Ovary (tissue), 9 donors: ENCODE measurements around the gene TOPAZ1. TPM values are rescaled to one million over a fixed set of nuclear protein-coding genes. Genes with fewer than 3 reads are reported as not detected.

ENCODE experiments used
- DNase-seq, 5 donors: peaks; one replicate each; pipeline ENCODE4 v3.0.0-alpha.2; 2019 to 2020
- H3K27ac ChIP-seq, 2 donors: fragments of 200-600 bp; one replicate each; pipeline versions ENCODE4 v1.5.1 to v1.8.0; 2019 to 2022
- H3K27me3 ChIP-seq: fragments of 200-600 bp; one replicate; pipeline ENCODE4 v1.8.0; 2022
- H3K36me3 ChIP-seq: fragments of 200-600 bp; sonication (generic); one replicate; pipeline ENCODE4 v1.5.1; 2019
- H3K4me1 ChIP-seq: one replicate; pipeline ENCODE4 v1.8.1; 2013; ENCODE audit warnings: mild to moderate bottlenecking, moderate library complexity; ENCODE audit not compliant: insufficient read depth
- H3K4me3 ChIP-seq: fragments of 200-600 bp; sonication (generic); one replicate; pipeline ENCODE4 v1.5.1; 2017
- H3K9me3 ChIP-seq, 2 donors: fragments of 200-600 bp in 1 of 2; sonication (generic) in 1 of 2; one replicate each; pipeline versions ENCODE4 v1.5.1 to v1.8.1; 2013 to 2019; ENCODE audit warnings: mild to moderate bottlenecking in 1 of 2, moderate library complexity in 1 of 2
- CTCF ChIP-seq, 3 donors: fragments of 450-650 bp in 2 of 3; fragments of 200-600 bp in 1 of 3; IDR thresholded peaks; one replicate each; pipeline versions ENCODE4 v1.5.1 to v1.8.0; 2016 to 2022; ENCODE audit warnings: antibody characterized with exemption in 3 of 3, mild to moderate bottlenecking in 1 of 3
- EP300 ChIP-seq: sonication (generic); formaldehyde crosslinking; IDR thresholded peaks from one replicate; pipeline ENCODE4 v1.6.1; 2017; ENCODE audit warnings: antibody characterized with exemption
- POLR2A ChIP-seq: fragments of 450-650 bp; IDR thresholded peaks from one replicate; pipeline ENCODE4 v1.6.1; 2017; ENCODE audit warnings: antibody characterized with exemption, mild to moderate bottlenecking, moderate library complexity
- WGBS, 3 donors: extraction: QIAGEN DNeasy Blood & Tissue Kit in 1 of 3; methylation state at CpG; one replicate each; pipeline versions ENCODE4 v1.1.5 to v1.1.7; 2013 to 2017; 5-methylcytosine and 5-hydroxymethylcytosine counted together
- intact Hi-C, 4 donors: fragments of 100-400 bp; cut with DNase I; formaldehyde crosslinking; loops; one replicate each; pipeline versions ENCODE4 v1.11.0 to v1.15.1; 2022 to 2023
- polyA plus RNA-seq, 2 donors: library from polyadenylated mRNA; stranded (reverse); fragments of 200-250 nt in 1 of 2; fragments of 350-450 nt in 1 of 2; fragmentation: Illumina TruSeq in 1 of 2; extraction: RNeasy Lipid Tissue Mini Kit (QIAGEN cat#74804) in 1 of 2; gene quantifications; one replicate each; pipeline ENCODE4 v1.2.3, GENCODE V29; 2013 to 2014
- total RNA-seq, 7 donors: library from RNA; depleted of rRNA in 2 of 7; stranded (reverse); fragments of >200 nt in 2 of 7; fragmentation: NEBNext Ultra II Directional in 3 of 7; extraction: Animal tissue kit (Norgen Biotek cat#: 25700) in 3 of 7; gene quantifications; one replicate each; pipeline versions ENCODE4 v1.1.0 to v1.2.4, GENCODE V29; 2016 to 2023
- donor health status: DM: no; HTN: no; CAD: no; lungs with moderate emphysema.
- donor health status: DM: no; HTN: no; CAD: no.
- donor health status: Bipolar disorder and iron deficiency.
- donor health status: DM: yes; HTN: yes; CAD: no.
- donor health status: DM: no; HTN: no; CAD: no.
- donor health status: DM: yes; HTN: yes; CAD: no.

The TOPAZ1 gene
- total and polyA plus RNA-seq, 9 donors, result 0.02 TPM; not detected in 8

- WGBS, 3 donors, result 2 to 5% (median 2%) methylated on average over 4 of the region's 4 CpGs
- Histone ChIP-seq H3K27me3 (no peaks in the 10 kb centered on the region), H3K4me3 (no peak overlapping the region), H3K36me3 (no peaks in the 10 kb centered on the region), H3K9me3 (no peaks in the 10 kb centered on the region), H3K4me1 (no peaks in the 10 kb centered on the region), H3K27ac (no peak overlapping the region)
- intact Hi-C loops, result loop anchor here in 1 of 4 donors (10.0 kb wide), 1 partner anchor 151 kb away; the partner anchor contains the start of gene ZNF445
- DNase-seq, result peak; percentile 63 to 80 (median 74)
- TF ChIP-seq EP300 (no peak), CTCF (IDR thresholded peaks at IDR 0.05) (peak; percentile 55 to 73 (median 73)), POLR2A (no peak)
Measured at GRCh38 chr3:44323341-44323955, 81.8 kb downstream of the TOPAZ1 start.

GRCh38 chr3:44324584-44324983, 82.9 kb downstream of the TOPAZ1 start:
- Histone ChIP-seq H3K36me3 (no peaks in the 10 kb centered on the region), H3K9me3 (no peaks in the 10 kb centered on the region), H3K4me1 (no peaks in the 10 kb centered on the region), H3K4me3 (no peak overlapping the region), H3K27ac (no peak overlapping the region), H3K27me3 (no peaks in the 10 kb centered on the region)
- no peak for TF ChIP-seq POLR2A
- no peak for TF ChIP-seq EP300
- TF ChIP-seq CTCF (IDR thresholded peaks at IDR 0.05), result no peak
- no peak for DNase-seq
- intact Hi-C loops, result loop anchor here in 1 of 4 donors (10.0 kb wide), 1 partner anchor 150 kb away; the partner anchor contains the start of gene ZNF445

GRCh38 chr3:44326019-44326418, 84.3 kb downstream of the TOPAZ1 start:
- 34 to 58% (median 44%) methylated on average over 2 of the region's 2 CpGs for WGBS, 3 donors
- no peak overlapping the region for H3K27ac ChIP-seq
- H3K4me1 ChIP-seq, result no peaks in the 10 kb centered on the region
- no peaks in the 10 kb centered on the region for H3K27me3 ChIP-seq
- H3K9me3 ChIP-seq, result no peaks in the 10 kb centered on the region
- no peaks in the 10 kb centered on the region for H3K36me3 ChIP-seq
- DNase-seq, result no peak
- intact Hi-C loops, result loop anchor here in 1 of 4 donors (10.0 kb wide), 1 partner anchor 149 kb away; the partner anchor contains the start of gene ZNF445
- TF ChIP-seq CTCF (IDR thresholded peaks at IDR 0.05) (no peak), POLR2A (no peak), EP300 (no peak)
- no peak overlapping the region for H3K4me3 ChIP-seq

- no peak for DNase-seq
- Histone ChIP-seq H3K36me3 (no peaks in the 10 kb centered on the region), H3K4me1 (no peaks in the 10 kb centered on the region), H3K9me3 (no peaks in the 10 kb centered on the region), H3K27ac (no peak overlapping the region), H3K27me3 (no peaks in the 10 kb centered on the region), H3K4me3 (no peak overlapping the region)
- intact Hi-C loops, result loop anchor here in 1 of 4 donors (10.0 kb wide), 1 partner anchor 148 kb away; the partner anchor contains the start of gene ZNF445
- TF ChIP-seq EP300 (no peak), CTCF (IDR thresholded peaks at IDR 0.05) (no peak), POLR2A (no peak)
- 66 to 74% (median 67%) methylated on average over 3 of the region's 3 CpGs for WGBS, 3 donors
Measured at GRCh38 chr3:44326515-44326914, 84.8 kb downstream of the TOPAZ1 start.
